HFFc6 (cell line): Measurements from ENCODE around the gene ARHGEF39. TPM values are rescaled to one million over a fixed set of nuclear protein-coding genes. Genes with fewer than 3 reads are reported as not detected.
"Not testable (repeated sequence)": the region's sequence is repeated elsewhere in the genome, so short reads cannot be mapped to it uniquely, and the experiment has no call there.

Experiments
- DNase-seq: peaks from one replicate; pipeline ENCODE4 v3.0.0-alpha.2; 2018
- H3K27ac Mint-ChIP-seq: 2 replicates; pipeline ENCODE4 v1.8.0; 2020; ENCODE audit warnings: mild to moderate bottlenecking, mixed read lengths
- H3K27me3 Mint-ChIP-seq: 2 replicates; pipeline ENCODE4 v1.8.0; 2021; ENCODE audit warnings: mild to moderate bottlenecking, moderate library complexity, mixed read lengths; ENCODE audit not compliant: insufficient read depth
- H3K36me3 Mint-ChIP-seq: 2 replicates; pipeline ENCODE4 v1.8.0; 2021; ENCODE audit warnings: low read depth, mixed read lengths
- H3K4me1 Mint-ChIP-seq: 2 replicates; pipeline ENCODE4 v1.8.0; 2020; ENCODE audit warnings: low read depth, mixed read lengths
- H3K4me3 Mint-ChIP-seq: 2 replicates; pipeline ENCODE4 v1.8.0; 2020; ENCODE audit warnings: mild to moderate bottlenecking, moderate library complexity, mixed read lengths
- H3K9me3 Mint-ChIP-seq: 2 replicates; pipeline ENCODE4 v1.8.0; 2020; ENCODE audit warnings: mild to moderate bottlenecking, mixed read lengths
- CTCF ChIP-seq: fragments of 200-600 bp; sonication (generic); IDR thresholded peaks from 2 replicates; pipeline ENCODE4 v1.5.0; 2021; ENCODE audit warnings: antibody characterized with exemption, mild to moderate bottlenecking
- total RNA-seq, 6 experiments: library from RNA; stranded (reverse); fragmentation: NEBNext Ultra II Directional; extraction: Animal tissue kit (Norgen Biotek cat#: 25700); gene quantifications; 2 replicates in 1 of 6; 3 replicates in 5 of 6; pipeline ENCODE4 v1.2.3, GENCODE V29; 2021

Gene ARHGEF39
- total RNA-seq, 6 experiments from 2014 or later: 1.7 to 4.4 (median 2.6) TPM

- Mint-ChIP-seq H3K27me3 (peaks cover 5% of the 10 kb centered on the region), H3K4me1 (peaks cover 24% of the 10 kb centered on the region), H3K36me3 (no peaks in the 10 kb centered on the region), H3K4me3 (peak overlapping the region; percentile 90), H3K27ac (peak overlapping the region; percentile 89), H3K9me3 (no peaks in the 10 kb centered on the region)
- peak; percentile 94 for TF ChIP-seq CTCF
- peak; percentile 75 for DNase-seq
These were observed 18.3 kb downstream of the ARHGEF39 start for GRCh38 chr9:35646533-35647265.

GRCh38 chr9:35646153-35646532 is 18.9 kb downstream of the ARHGEF39 start:
- Mint-ChIP-seq H3K9me3 (no peaks in the 10 kb centered on the region), H3K4me3 (peak overlapping the region; percentile 90), H3K36me3 (0 out of 2 replicates have a peak, but pooled peaks cover under 1% of the 10 kb centered on the region)

GRCh38 chr9:35645736-35646135 is 19.3 kb downstream of the ARHGEF39 start:
- H3K27ac Mint-ChIP-seq, H3K9me3 Mint-ChIP-seq, DNase-seq, H3K27me3 Mint-ChIP-seq, H3K36me3 Mint-ChIP-seq: not testable (repeated sequence)
- Mint-ChIP-seq H3K4me1 (peaks cover 18% of the 10 kb centered on the region), H3K4me3 (peak overlapping the region; percentile 90)

More at GRCh38 chr9:35646153-35646532, 18.9 kb downstream of the ARHGEF39 start:
- H3K27me3 Mint-ChIP-seq: peaks cover 5% of the 10 kb centered on the region
- peak overlapping the region; percentile 89 for H3K27ac Mint-ChIP-seq
- TF ChIP-seq CTCF: no peak
- peaks cover 19% of the 10 kb centered on the region for H3K4me1 Mint-ChIP-seq
- no peak for DNase-seq

GRCh38 chr9:35643046-35643445 is 21.9 kb downstream of the ARHGEF39 start:
- H3K27ac Mint-ChIP-seq: no peak overlapping the region

GRCh38 chr9:35641478-35641877 is 23.5 kb downstream of the ARHGEF39 start:
- not testable (repeated sequence) for H3K27me3 Mint-ChIP-seq, H3K9me3 Mint-ChIP-seq, DNase-seq, H3K4me3 Mint-ChIP-seq, H3K27ac Mint-ChIP-seq
- peaks cover 18% of the 10 kb centered on the region for H3K36me3 Mint-ChIP-seq
- peaks cover 45% of the 10 kb centered on the region for H3K4me1 Mint-ChIP-seq

More at GRCh38 chr9:35643046-35643445, 21.9 kb downstream of the ARHGEF39 start:
- Mint-ChIP-seq H3K4me3 (no peak overlapping the region), H3K9me3 (no peaks in the 10 kb centered on the region), H3K27me3 (peaks cover 4% of the 10 kb centered on the region), H3K36me3 (peaks cover 12% of the 10 kb centered on the region), H3K4me1 (peaks cover 30% of the 10 kb centered on the region)
- no peak for TF ChIP-seq CTCF
- no peak for DNase-seq

- Mint-ChIP-seq H3K36me3 (peaks cover 18% of the 10 kb centered on the region), H3K4me1 (peaks cover 43% of the 10 kb centered on the region)
- not testable (repeated sequence) for H3K27me3 Mint-ChIP-seq, H3K27ac Mint-ChIP-seq, H3K9me3 Mint-ChIP-seq, DNase-seq, H3K4me3 Mint-ChIP-seq
These were observed 24.6 kb downstream of the ARHGEF39 start for GRCh38 chr9:35640431-35640830.

GRCh38 chr9:35639631-35640030 is 25.4 kb downstream of the ARHGEF39 start:
- no peak for DNase-seq
- Mint-ChIP-seq H3K36me3 (peaks cover 18% of the 10 kb centered on the region), H3K27me3 (peaks cover 1% of the 10 kb centered on the region), H3K27ac (no peak overlapping the region), H3K9me3 (peaks cover 4% of the 10 kb centered on the region; the same call in 1 of the 2 replicates), H3K4me3 (no peak overlapping the region), H3K4me1 (peaks cover 39% of the 10 kb centered on the region)
- TF ChIP-seq CTCF: no peak

- peaks cover 35% of the 10 kb centered on the region for H3K4me1 Mint-ChIP-seq
- not testable (repeated sequence) for H3K27ac Mint-ChIP-seq, H3K9me3 Mint-ChIP-seq, DNase-seq, H3K4me3 Mint-ChIP-seq, H3K27me3 Mint-ChIP-seq
- peaks cover 18% of the 10 kb centered on the region for H3K36me3 Mint-ChIP-seq
These were observed 25.8 kb downstream of the ARHGEF39 start for GRCh38 chr9:35639225-35639624.

- H3K9me3 Mint-ChIP-seq, H3K27me3 Mint-ChIP-seq, H3K4me3 Mint-ChIP-seq, H3K27ac Mint-ChIP-seq, DNase-seq: not testable (repeated sequence)
- peaks cover 33% of the 10 kb centered on the region for H3K4me1 Mint-ChIP-seq
- peaks cover 18% of the 10 kb centered on the region for H3K36me3 Mint-ChIP-seq
These were observed 26.2 kb downstream of the ARHGEF39 start for GRCh38 chr9:35638751-35639150.

- peaks cover 33% of the 10 kb centered on the region for H3K4me1 Mint-ChIP-seq
- not testable (repeated sequence) for H3K27me3 Mint-ChIP-seq, H3K9me3 Mint-ChIP-seq
- H3K27ac Mint-ChIP-seq: peak overlapping the region; percentile 81
- peaks cover 18% of the 10 kb centered on the region for H3K36me3 Mint-ChIP-seq
- peak; percentile 64 for DNase-seq
- H3K4me3 Mint-ChIP-seq: peak overlapping the region; percentile 47
These were observed 27.5 kb downstream of the ARHGEF39 start for GRCh38 chr9:35637427-35637955.
